GM08714 (cell line): ENCODE results near the gene ZNF438.
"Not testable (repeated sequence)": the region's sequence is repeated elsewhere in the genome, so short reads cannot be mapped to it uniquely, and the experiment has no call there.

ENCODE experiments used
- H3K4me3 ChIP-seq: fragments of 200-500 bp; sonication (Bioruptor generic); 2 replicates; pipeline ENCODE4 v1.5.1; 2014; ENCODE audit warnings: mild to moderate bottlenecking, low read length, inconsistent platforms
- ZNF274 ChIP-seq: IDR thresholded peaks from 2 replicates; pipeline ENCODE4 v1.6.1; 2012; ENCODE audit warnings: mild to moderate bottlenecking, low read depth, low read length

Gene ZNF438

DNA sequence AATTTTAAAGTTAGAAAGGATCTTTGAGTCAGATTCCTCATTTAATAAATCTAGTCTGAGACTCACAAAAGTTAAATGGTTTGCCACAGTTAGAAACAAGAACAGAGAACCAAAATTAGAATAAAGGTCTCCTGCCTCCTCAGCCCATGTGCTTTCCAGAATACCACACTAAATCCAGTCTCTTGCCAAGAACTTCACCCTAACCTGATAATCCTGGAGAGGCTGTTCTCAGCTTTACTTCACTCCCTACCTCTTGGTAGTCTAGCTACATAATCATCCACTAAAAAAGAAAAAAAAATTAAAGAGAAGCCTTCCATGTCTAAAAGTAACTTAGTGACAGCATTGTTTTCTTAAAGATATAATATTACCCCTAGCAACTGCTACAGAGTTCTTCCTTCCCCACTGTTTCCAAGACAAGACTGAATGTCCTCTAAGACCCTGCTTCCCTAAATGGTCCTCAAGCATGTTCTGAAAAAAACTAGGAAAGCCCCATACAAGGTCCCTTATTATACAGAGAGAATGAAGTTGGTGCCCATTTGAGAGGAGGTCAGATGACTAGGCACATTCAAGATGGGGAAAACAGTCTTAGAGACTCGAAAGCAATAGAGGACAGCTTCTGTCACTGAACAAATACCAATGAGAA is 56.8 kb downstream of the ZNF438 start:
- TF ChIP-seq ZNF274: no peak
- no peak overlapping the region for H3K4me3 ChIP-seq

- no peak for TF ChIP-seq ZNF274
- H3K4me3 ChIP-seq: no peak overlapping the region
Measured at GRCh38 chr10:30974355-30974754, 57.3 kb downstream of the ZNF438 start.

- no peak overlapping the region for H3K4me3 ChIP-seq
- TF ChIP-seq ZNF274: no peak
Measured at GRCh38 chr10:30973737-30974136, 57.9 kb downstream of the ZNF438 start.

DNA sequence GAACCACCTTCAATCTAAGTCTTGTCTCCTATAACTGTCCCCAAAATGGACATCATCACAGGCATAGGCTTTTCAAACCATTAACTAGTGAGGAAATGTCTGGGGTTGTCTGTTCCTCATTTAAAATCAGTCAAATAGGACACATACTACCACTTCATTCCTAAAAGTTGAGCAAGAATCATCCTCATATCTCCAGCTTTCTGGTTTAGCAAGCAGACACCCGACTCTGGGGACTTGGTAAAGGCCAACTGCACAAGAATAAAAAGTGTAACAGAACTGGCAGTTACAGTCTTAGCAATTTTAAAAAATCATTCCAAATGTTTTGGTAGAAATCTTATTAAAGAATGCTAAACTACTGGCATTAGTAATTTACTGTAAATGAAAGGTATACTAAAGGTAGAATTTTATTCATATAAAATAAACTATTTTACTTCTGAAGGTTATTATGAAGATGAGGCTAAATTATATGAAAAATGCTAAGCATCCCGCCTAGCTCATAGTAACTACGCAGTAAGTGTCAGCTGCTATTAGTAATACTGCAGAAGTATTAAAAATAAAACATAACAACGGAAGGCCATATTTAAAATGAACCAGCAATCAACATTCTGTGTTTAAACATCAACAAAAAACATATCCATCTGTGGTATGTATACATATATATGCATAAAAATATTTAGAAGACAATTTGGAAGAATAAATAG is 60.8 kb downstream of the ZNF438 start:
- TF ChIP-seq ZNF274: no peak
- no peak overlapping the region for H3K4me3 ChIP-seq

- TF ChIP-seq ZNF274: no peak
- H3K4me3 ChIP-seq: no peak overlapping the region
Measured at GRCh38 chr10:30968711-30969110, 63.0 kb downstream of the ZNF438 start.

DNA sequence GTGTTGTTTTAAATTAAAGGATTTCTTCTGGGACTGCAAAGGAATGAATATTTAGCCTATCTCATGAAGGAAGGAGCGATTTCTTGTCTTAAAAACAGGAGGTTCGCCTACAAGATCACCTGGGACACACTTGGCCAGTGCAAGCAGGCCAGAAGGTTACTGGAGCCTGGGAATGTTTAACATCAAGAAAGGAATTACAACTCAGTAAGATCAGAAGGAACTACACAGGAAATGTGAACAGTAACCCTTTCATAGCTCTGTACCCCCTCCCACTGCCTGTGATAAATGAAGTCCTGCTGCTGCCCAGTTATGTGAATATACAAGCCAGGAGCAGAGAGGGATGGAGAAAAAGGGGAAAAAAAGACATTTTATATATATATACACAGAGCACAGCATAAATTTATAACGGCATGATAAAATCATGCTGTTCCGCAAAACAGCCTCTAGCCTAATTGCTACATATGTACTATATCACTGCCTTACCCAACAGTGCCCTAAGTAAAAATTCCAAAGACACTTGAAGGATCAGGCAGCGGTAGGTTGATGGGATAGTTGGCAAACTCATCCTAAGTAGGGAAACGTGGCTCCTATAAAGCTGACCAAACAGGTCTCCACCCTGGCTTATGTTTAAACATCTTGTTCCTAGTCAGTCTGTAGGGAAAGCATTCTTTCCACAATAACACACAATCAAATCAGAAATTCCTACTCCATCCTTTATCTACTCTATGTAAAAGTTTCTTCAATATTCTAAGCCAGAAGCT is 63.8 kb downstream of the ZNF438 start:
- TF ChIP-seq ZNF274: no peak
- no peak overlapping the region for H3K4me3 ChIP-seq

DNA sequence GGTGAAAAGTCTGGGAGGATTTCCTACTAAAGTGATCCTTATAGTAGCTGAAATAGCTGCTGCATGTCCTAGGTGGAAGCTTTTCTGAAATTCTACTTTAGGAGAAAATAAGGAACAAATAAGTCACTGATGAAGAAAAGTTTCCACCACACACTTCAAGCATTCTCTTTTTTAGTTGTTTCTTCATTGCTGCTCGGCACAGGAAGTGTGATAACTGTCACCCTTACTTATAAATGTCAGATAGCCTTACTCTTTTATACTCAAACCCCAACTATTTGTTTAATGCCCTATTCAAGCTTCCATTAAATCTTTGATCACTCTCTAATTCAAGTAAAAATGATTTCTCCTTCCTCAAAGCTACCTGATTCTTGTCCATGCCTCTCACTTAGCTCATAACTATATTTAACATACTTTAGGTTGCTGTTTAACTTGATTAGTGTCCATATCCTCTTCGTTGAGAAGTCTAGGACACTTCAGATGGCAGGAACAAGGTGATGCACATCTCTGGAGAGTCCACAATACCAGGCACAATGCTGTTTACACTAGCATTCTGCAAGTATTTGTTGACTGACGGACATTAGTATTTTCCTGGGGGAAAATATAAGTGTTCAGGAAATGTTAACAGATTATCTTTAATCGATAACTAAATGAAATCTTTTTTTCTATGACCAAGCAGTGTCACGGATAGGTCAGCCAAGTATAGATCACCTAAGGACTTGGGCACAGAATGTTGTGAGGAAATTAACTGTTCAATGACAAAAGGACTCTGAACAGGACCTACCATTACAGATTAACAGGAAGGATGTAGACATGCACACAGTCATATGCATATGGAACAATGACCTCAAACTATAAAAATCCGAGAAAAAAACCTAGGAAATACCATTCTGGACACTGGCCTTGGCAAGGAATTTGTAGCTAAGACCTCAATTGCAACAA is 67.4 kb downstream of the ZNF438 start:
- TF ChIP-seq ZNF274: no peak
- H3K4me3 ChIP-seq: no peak overlapping the region

DNA sequence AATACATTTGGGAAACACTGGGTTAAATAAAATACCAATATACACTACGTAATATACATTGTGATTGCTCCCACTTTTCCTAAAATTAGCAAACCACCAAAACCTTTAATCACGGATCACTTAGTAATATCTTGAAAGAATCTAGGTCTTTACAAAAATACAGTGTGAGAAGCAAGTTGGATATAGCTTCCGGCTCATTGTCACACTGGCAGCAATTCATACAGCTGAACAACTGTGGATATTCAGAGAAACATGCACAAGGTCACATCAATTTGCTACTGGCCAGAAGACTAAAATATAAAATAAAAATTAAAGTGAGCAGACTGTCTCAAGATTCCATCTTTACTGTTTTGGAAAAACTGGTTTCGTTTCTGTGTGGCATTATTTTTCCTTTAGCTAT is 69.1 kb downstream of the ZNF438 start:
- no peak overlapping the region for H3K4me3 ChIP-seq
- no peak for TF ChIP-seq ZNF274

DNA sequence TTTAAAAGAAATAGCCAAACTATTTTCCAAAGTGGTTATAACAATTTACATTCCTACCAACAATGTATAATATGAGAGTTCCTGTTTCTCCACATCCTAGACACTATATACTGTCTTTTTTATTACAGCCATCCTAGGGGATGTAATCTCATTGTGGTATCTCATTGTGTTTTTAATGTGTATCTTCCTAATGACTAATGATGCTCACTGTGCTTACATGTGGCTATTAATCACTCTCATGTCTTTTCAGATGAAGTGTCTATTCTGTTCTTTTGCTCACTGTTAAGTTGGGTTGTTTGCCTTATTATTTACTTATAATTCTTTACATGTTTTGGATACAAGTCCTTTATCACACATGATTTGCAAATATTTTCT is 71.8 kb downstream of the ZNF438 start:
- TF ChIP-seq ZNF274: no peak
- H3K4me3 ChIP-seq: no peak overlapping the region

GRCh38 chr10:30949218-30949617 is 82.4 kb downstream of the ZNF438 start:
- not testable (repeated sequence) for H3K4me3 ChIP-seq

- no peak for TF ChIP-seq ZNF274
- no peak overlapping the region for H3K4me3 ChIP-seq
Measured at GRCh38 chr10:30944005-30944404, 87.7 kb downstream of the ZNF438 start.

DNA sequence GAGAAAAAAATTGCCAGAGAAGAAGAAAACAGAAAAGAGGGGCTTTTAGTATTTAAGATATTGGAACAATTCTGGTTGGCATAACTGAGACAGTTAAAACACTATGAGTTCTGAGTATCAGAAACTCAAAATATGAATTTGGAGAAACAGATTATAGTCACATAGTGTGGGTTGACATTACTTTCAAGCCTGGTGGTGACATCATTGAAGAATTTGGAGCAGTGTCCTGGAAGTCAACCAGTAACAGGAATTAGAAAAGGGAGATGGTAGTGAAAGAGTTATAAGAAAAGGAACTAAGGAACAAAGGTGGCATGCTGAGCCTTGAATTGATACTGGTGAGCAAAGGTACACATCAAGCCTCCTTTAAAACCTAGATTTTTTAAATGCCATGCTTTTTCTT is 88.2 kb downstream of the ZNF438 start:
- no peak overlapping the region for H3K4me3 ChIP-seq
- no peak for TF ChIP-seq ZNF274

GRCh38 chr10:30940256-30940655 is 91.4 kb downstream of the ZNF438 start:
- H3K4me3 ChIP-seq: no peak overlapping the region
- no peak for TF ChIP-seq ZNF274

DNA sequence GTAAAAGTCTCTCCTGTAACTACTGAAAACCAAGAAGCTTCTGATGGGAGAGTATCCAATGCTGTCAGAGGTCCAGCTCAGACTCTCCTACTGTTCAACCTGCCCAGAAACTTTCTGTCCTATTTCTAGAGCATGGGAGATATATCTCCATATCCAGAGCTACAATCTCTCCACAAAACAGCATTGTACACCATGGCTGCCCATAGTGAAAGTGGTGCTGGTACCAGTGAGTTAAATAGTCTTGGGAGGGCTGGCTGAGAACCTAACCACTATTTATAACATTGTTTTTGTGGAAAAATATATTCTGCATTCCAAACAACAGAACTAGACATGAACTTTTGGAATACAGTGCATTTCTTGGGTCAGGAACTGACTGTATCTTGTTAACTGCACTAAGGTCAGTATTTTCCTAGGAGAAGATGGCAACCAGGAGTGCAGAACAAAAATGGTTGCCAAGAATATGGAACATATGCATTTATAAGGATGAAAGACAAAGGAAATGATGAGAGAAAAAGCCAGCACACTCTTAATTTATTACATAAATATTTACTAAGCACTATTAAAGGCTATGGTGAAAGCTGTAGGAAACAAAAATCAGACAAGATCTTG is 91.9 kb downstream of the ZNF438 start:
- no peak overlapping the region for H3K4me3 ChIP-seq
- no peak for TF ChIP-seq ZNF274

GRCh38 chr10:30935078-30935477 is 96.6 kb downstream of the ZNF438 start:
- no peak overlapping the region for H3K4me3 ChIP-seq
- no peak for TF ChIP-seq ZNF274
